Measurements from ENCODE around the gene KLHDC7B. TPM values are rescaled to one million over a fixed set of nuclear protein-coding genes. Genes with fewer than 3 reads are reported as not detected.

The KLHDC7B gene
- total and polyA plus RNA-seq, 12 donors, result 0.06 to 0.69 (median 0.19) TPM; not detected in 2

DNA sequence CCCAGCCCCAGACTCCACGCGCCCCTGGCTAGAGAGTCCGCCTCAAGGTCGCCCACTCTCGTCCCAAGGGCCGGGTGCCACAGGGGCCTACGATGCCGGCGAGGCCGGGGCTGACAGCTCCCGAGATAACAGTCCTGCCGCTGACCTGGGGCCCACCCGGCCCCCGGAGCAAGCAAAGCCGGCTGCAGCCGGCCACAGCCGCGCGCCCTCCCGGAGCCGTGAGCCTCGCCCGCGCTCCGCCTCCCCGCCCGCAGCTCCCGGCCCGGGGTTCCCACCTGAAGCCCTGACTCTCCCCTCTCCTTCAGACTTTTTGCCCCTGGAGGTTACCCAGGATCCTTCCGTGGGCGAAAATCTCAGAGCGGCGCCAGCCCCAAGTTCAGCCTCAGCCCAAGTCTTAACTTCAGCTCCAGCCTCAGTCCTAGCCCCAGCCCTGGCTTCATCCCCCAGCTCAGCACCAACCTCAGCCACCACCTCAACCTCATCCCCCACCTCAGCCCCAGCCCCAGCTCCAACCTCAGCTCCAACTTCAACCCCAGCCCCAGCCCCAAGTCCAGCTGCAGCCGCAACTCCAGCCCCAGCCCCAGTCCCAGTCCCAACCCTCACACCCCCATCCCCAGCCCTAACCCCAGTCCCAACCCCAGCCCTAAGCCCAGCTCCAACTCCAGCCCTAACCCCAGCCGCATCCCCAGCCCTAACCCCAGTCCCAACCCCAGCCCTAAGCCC is 1.7 kb downstream of the KLHDC7B start:
- intact Hi-C loops (cut with DNase I), result no loop called here
- H3K36me3 ChIP-seq (replicated peaks in 1 of 2), result no peaks in the 10 kb centered on the region
- H3K4me1 ChIP-seq (replicated peaks in 1 of 2), result peaks cover 0 to 12% of the 10 kb centered on the region in 2 donors
- no peak overlapping the region for H3K4me3 ChIP-seq
- H3K27ac ChIP-seq, result no peak overlapping the region
- no peaks in the 10 kb centered on the region for H3K9me3 ChIP-seq (replicated peaks in 1 of 3)
- peaks cover 26% of the 10 kb centered on the region for H3K27me3 ChIP-seq
- 22 to 67% (median 25%) methylated on average over 5 to 35 of the region's 35 CpGs for WGBS, 4 donors
- DNase-seq, result no peak
- TF ChIP-seq POLR2A (IDR thresholded peaks at IDR 0.05), result no peak
- TF ChIP-seq, protein P1, sequence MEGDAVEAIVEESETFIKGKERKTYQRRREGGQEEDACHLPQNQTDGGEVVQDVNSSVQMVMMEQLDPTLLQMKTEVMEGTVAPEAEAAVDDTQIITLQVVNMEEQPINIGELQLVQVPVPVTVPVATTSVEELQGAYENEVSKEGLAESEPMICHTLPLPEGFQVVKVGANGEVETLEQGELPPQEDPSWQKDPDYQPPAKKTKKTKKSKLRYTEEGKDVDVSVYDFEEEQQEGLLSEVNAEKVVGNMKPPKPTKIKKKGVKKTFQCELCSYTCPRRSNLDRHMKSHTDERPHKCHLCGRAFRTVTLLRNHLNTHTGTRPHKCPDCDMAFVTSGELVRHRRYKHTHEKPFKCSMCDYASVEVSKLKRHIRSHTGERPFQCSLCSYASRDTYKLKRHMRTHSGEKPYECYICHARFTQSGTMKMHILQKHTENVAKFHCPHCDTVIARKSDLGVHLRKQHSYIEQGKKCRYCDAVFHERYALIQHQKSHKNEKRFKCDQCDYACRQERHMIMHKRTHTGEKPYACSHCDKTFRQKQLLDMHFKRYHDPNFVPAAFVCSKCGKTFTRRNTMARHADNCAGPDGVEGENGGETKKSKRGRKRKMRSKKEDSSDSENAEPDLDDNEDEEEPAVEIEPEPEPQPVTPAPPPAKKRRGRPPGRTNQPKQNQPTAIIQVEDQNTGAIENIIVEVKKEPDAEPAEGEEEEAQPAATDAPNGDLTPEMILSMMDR (IDR thresholded peaks at IDR 0.05), result no peak

DNA sequence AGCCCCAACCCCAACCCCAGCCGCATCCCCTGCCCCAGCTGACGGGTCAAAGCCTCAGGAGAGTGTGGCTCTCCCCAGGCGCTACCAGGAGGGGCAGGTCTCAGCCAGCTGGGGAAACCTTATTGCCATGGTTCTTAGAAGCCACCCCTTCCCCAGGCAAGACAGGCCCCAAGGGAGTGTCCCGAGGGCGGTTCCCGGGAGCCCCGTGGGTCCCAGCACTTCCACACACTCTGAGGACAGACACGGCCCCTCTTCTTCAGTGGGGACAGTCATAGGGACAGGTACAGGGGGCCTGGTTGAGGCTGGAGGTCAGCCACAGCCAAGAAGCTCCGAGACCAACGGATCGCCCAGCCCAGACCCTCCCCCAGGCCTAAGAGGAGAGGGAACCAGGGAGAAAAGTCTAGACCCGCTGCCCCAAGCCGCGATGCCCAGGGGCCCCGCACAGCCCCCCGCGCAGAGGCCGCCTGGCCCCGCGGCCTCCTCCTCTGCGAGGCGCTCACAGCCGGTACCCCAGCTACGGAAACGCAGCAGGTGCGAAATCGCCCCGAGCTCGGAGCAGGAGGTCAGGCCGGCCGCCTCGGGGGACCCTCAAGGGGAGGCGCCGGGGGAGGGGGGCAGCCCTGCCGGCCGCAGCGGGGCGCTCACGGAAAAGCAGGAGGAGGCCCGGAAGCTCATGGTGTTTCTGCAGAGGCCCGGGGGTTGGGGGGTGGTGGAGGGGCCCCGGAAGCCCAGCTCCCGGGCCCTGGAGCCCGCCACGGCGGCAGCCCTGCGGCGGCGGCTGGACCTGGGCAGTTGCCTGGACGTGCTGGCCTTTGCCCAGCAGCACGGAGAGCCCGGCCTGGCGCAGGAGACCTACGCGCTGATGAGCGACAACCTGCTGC is 2.6 kb downstream of the KLHDC7B start:
- no peak for DNase-seq
- H3K4me1 ChIP-seq (replicated peaks in 1 of 2), result peaks cover 0 to 12% of the 10 kb centered on the region in 2 donors
- peaks cover 26% of the 10 kb centered on the region for H3K27me3 ChIP-seq
- H3K36me3 ChIP-seq (replicated peaks in 1 of 2), result no peaks in the 10 kb centered on the region
- H3K9me3 ChIP-seq (replicated peaks in 1 of 3), result no peaks in the 10 kb centered on the region
- 37 to 50% (median 41%) methylated on average over 10 to 56 of the region's 56 CpGs for WGBS, 4 donors
- H3K4me3 ChIP-seq, result peak overlapping the region in 1 of 4 donors; percentile 23
- no peak overlapping the region for H3K27ac ChIP-seq
- intact Hi-C loops (cut with DNase I), result no loop called here
- TF ChIP-seq POLR2A (IDR thresholded peaks at IDR 0.05), result no peak
- TF ChIP-seq, protein P1 (IDR thresholded peaks at IDR 0.05), result no peak

DNA sequence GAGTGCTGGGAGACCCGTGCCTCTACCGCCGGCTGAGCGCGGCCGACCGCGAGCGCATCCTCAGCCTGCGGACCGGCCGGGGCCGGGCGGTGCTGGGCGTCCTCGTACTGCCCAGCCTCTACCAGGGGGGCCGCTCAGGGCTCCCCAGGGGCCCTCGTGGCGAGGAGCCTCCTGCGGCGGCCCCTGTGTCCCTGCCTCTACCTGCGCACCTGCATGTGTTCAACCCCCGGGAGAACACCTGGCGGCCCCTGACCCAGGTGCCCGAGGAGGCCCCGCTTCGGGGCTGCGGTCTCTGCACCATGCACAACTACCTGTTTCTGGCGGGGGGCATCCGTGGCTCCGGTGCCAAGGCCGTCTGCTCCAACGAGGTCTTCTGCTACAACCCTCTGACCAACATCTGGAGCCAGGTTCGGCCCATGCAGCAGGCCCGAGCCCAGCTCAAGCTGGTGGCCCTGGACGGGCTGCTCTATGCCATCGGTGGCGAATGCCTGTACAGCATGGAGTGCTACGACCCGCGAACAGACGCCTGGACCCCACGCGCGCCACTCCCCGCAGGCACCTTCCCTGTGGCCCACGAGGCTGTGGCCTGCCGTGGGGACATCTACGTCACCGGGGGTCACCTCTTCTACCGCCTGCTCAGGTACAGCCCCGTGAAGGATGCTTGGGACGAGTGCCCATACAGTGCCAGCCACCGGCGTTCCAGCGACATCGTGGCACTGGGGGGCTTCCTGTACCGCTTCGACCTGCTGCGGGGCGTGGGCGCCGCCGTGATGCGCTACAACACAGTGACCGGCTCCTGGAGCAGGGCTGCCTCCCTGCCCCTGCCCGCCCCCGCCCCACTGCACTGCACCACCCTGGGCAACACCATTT is 3.5 kb downstream of the KLHDC7B start:
- peaks cover 26% of the 10 kb centered on the region for H3K27me3 ChIP-seq
- TF ChIP-seq POLR2A (IDR thresholded peaks at IDR 0.05), result no peak
- TF ChIP-seq, protein P1 (IDR thresholded peaks at IDR 0.05), result no peak
- H3K27ac ChIP-seq, result no peak overlapping the region
- 74 to 86% (median 79%) methylated on average over 16 to 68 of the region's 68 CpGs for WGBS, 4 donors
- H3K4me1 ChIP-seq (replicated peaks in 1 of 2), result peaks cover 0 to 4% of the 10 kb centered on the region in 2 donors
- DNase-seq, result no peak
- no peaks in the 10 kb centered on the region for H3K36me3 ChIP-seq (replicated peaks in 1 of 2)
- H3K4me3 ChIP-seq, result peak overlapping the region in 1 of 4 donors; percentile 23
- no peaks in the 10 kb centered on the region for H3K9me3 ChIP-seq (replicated peaks in 1 of 3)
- intact Hi-C loops (cut with DNase I), result no loop called here

Measured in adrenal gland (tissue), 12 donors.